AG20443 (cell line): ENCODE measurements around the gene ANKRD44.

ENCODE experiments used
- DNase-seq: peaks from one replicate; pipeline ENCODE4 v3.0.0; 2012; ENCODE audit warnings: low spot score, mixed read lengths

ANKRD44 gene

DNA sequence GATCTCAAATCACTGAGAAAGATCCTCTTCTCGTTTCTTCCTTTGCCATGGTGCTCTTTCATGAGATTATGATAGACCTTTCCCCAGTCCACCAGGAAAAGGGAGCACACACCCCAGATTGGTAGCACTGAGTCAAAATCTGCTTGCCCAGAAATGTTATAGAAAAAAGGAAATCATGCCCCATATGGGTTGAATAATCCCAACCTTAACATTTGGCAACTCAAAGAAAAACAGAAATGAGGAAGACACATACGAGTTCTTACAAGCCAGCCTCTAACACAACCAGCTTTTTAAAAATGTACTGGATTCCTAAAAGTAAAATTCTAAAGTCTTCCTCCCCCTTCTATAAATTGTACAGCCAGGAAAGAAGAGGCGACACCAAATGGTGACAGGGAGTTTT, 103.0 kb downstream of the ANKRD44 start:
- no peak for DNase-seq

DNA sequence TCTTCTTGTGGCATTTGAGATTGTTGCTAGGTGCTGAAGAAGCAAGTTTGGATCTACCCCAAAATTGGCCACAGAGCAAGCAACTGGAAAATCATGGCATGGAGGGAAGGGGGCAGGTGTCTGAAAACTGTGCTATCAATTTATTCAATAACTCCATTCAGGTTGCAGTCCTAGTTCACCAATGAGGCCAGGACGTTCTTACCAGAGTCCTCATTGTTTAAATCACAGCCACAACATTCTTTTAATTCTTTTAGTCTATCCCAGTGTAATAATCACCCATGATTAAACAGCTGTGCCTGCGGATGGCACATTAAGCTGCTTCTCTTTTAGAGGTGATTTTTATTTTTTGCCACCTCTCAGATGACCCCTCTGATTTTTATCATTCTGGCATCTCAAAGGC, 103.5 kb downstream of the ANKRD44 start:
- DNase-seq, result peak; percentile 35

- no peak for DNase-seq
Measured at GRCh38 chr2:197205585-197206215, 104.9 kb downstream of the ANKRD44 start.

- peak; percentile 40 for DNase-seq
Measured at GRCh38 chr2:197204519-197205250, 105.9 kb downstream of the ANKRD44 start.

DNA sequence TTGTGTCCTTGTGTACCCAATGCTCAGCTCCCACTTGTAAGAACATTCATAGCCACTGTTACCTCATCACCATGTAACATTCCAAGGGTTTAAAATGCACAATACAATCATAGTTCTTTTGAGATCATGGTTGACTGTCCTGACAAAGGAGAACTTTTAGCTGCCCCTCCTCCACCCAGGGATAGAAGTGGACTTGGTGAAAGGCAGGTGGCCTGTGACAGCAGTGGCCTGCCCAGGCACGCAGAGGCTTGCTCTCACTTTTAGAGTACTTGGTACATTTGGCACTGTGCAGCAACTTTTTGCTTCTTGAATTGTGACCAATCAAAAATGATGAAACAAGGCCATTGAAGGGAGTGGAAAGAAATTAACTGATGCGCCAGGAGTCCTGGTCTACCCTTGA, 108.7 kb downstream of the ANKRD44 start:
- DNase-seq, result no peak

- no peak for DNase-seq
Measured at GRCh38 chr2:197200762-197201058, 109.9 kb downstream of the ANKRD44 start.

- DNase-seq, result no peak
Measured at GRCh38 chr2:197200051-197200761, 110.4 kb downstream of the ANKRD44 start.

DNA sequence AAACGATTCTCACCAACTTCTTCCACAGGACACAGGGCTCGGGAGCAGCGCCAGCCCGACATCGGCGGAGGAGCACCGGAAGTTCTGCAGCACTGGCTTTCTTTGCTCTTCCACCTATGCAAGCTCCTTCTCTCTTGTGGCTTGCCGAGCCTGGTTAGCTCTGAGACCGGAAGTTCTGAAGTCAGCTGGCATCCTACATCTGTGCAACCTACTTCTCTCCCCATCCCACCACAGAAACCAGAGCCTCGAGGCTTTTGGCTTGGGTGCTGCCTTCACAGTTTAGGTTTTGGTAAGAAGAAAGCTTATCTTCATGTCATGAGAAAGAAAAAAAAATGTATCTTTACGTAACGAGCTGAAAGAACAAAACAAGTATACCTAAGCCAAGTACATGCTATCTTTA, 111.7 kb downstream of the ANKRD44 start:
- no peak for DNase-seq

DNA sequence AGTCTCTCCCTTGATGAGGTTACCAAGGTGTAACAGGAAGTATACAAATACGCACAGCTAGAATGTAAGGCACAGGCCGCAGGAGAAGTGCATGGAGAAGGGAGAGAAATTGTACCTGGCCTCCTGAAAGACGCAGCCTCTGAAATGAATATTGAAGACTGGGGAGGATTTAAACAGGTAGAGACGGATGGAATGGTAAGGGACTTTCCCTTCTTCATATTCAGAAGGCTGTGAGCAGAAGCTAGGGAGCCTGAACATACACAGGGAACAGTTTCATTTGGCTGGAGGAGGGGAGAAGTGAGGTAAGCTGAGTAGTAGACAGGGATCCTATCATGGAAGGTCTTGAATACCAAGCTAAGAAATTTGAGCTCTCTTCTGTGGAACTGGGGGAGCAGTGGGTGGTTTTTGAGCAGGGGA, 112.7 kb downstream of the ANKRD44 start:
- no peak for DNase-seq

- DNase-seq, result no peak
Measured at GRCh38 chr2:197196541-197197180, 113.9 kb downstream of the ANKRD44 start.

DNA sequence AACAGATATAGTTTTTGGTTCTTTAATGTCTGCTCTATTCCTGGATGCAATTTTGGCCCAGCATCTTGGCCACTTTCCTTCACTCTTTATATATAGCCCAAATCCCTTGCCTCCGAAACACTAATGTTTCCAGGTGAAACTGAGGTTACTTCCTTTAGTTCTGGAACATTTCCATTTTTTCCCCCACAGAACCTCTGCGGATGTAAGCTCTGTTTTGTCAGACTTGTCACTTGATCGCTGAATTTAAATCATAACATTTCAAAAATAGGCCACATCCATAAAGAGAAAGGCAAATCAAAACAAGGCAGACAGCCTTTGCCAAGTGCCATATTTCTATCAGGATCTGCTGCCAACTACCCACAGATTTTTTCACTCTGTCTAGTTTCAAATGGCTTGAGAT, 115.1 kb downstream of the ANKRD44 start:
- DNase-seq, result no peak

GRCh38 chr2:197191940-197192322, 118.6 kb downstream of the ANKRD44 start:
- no peak for DNase-seq

DNA sequence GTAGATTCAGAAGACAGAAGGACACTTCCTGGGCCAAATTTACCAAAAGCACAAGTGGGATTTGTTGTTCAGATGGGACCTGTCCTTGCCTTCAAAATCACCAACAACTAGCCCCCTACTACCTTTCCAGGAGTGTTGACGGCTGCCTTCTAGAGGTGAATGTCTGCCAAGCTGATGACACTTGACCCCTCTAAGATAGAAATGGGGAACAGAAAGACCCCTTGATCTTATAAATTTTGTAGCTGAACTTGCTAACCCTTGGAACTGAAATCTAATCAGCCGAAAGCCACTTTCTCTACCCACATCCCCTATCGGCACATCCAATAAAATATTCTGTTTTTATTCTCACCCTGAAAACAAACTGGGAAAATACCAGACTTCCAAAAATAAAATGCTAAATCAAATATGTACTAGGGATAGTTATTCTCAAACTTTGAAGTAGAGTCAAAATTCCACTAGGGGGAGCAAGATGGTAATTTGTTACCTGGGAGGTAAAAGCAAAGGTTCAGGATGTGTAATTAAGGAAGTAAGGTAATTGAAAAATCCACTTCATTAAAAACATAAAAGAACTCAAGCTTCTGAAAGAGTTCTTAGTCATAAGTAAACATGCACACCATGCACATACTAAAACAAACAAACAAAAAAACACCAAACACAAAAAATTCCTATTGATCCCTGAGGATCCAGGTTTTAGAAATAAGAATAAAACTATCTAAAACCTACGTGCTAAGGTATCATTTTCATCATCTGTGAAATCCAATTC, 119.2 kb downstream of the ANKRD44 start:
- peak; percentile 35 for DNase-seq

GRCh38 chr2:197190100-197190432, 120.5 kb downstream of the ANKRD44 start:
- DNase-seq, result no peak

GRCh38 chr2:197189426-197190099, 121.0 kb downstream of the ANKRD44 start:
- no peak for DNase-seq

GRCh38 chr2:197185676-197186075, 124.9 kb downstream of the ANKRD44 start:
- DNase-seq, result no peak

DNA sequence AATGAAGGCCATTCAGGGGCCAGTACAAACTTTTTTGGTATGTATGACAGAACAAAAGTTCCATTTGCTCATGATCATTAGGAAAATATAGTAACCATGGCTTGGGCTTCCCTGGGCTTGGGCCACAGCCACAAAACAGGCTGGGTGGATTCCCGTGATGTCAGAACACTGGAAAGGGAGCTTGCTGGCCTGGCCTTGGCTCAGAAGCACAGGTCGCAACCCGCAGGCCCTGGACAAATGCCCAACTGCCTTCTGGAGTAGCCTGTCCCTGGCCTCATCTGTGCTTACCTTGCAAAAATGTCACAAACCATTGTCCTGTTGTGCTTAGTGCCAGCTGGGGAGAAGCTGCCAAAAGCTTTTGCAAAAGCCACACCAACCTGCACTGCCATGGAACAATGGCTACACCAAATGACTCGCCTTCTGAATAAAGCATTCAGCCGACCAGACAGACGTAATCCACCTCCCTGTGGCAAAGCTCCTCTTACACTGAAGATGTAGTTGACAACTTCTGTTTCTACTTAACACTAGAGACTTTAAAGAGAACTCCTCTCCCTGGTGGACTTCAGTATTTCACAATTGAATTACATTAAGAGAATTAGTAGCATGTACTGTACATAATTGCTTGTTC, 125.5 kb downstream of the ANKRD44 start:
- no peak for DNase-seq

- DNase-seq, result no peak
Measured at GRCh38 chr2:197183355-197183754, 127.2 kb downstream of the ANKRD44 start.

DNA sequence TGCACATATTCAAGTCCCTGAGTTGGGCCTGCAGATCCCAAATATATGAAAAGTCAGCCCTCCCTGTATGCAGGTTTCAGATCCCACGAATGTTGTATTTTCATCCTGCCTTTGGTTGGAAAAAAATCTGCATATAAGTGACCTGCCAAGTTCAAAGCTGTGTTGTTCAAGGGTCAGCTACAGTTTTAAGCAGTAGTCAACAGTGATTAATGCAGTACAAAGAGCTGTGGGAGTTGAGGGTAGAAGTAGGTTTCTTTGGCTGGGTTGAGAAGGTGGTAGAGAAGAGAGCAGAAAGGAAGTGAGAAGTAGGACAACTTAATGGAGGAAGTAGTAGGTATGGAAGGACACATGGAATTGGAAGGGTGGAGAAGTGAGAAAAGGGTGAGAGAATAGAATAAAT, 127.9 kb downstream of the ANKRD44 start:
- no peak for DNase-seq

DNA sequence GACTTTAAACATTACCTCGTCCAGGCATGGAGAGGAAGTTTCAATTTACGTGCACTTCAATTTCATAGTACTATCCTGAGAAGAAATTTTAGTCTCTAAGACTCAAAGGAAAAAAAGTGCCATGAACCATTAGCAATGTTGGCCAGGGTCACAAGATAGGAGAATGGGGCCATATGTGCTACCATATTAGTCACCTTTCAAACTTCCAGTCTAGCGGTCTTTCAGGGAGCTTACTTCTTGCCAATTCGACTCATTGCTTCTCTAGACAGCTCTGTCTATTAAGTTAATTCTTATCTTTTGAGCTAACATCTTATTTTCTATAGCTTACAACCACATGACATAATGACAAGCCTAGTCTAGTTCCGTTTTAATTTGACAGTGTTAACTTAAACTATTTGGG, 129.1 kb downstream of the ANKRD44 start:
- no peak for DNase-seq
